ENCODE results near the gene COL3A1.

COL3A1 gene

GRCh38 chr2:188986839-188987238, 12.7 kb downstream of the COL3A1 start:
- no peak overlapping the region for H3K27ac Mint-ChIP-seq
- H3K4me1 Mint-ChIP-seq, result no peaks in the 10 kb centered on the region
- H3K9me3 Mint-ChIP-seq, result no peaks in the 10 kb centered on the region
- no peaks in the 10 kb centered on the region for H3K27me3 Mint-ChIP-seq
- H3K4me3 Mint-ChIP-seq, result no peak overlapping the region
- H3K36me3 Mint-ChIP-seq, result no peaks in the 10 kb centered on the region

DNA sequence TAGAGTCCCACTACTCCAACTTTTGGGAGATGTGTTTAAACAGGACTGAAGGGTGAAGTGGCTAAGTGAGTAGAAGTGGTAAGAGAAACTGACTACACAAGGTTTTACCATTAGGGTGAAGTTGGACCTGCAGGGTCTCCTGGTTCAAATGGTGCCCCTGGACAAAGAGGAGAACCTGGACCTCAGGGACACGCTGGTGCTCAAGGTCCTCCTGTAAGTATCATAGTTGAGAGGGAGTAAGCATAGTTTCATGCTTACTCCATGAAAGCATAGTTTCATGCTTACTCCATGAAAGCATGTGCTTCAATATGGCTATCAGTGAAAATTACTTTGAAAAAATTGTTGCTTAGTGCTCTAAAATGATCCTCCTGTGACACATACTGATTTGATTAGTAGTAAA, 19.1 kb downstream of the COL3A1 start:
- no peaks in the 10 kb centered on the region for H3K9me3 Mint-ChIP-seq
- H3K4me3 Mint-ChIP-seq, result no peak overlapping the region
- H3K4me1 Mint-ChIP-seq, result no peaks in the 10 kb centered on the region
- peaks cover 6% of the 10 kb centered on the region for H3K27me3 Mint-ChIP-seq
- no peaks in the 10 kb centered on the region for H3K36me3 Mint-ChIP-seq
- H3K27ac Mint-ChIP-seq, result no peak overlapping the region

GRCh38 chr2:188997263-188997662, 23.1 kb downstream of the COL3A1 start:
- Mint-ChIP-seq H3K27me3 (peaks cover 6% of the 10 kb centered on the region), H3K4me1 (no peaks in the 10 kb centered on the region), H3K9me3 (no peaks in the 10 kb centered on the region), H3K36me3 (no peaks in the 10 kb centered on the region), H3K4me3 (no peak overlapping the region), H3K27ac (no peak overlapping the region)

- peaks cover 2% of the 10 kb centered on the region for H3K27me3 Mint-ChIP-seq
- H3K9me3 Mint-ChIP-seq, result no peaks in the 10 kb centered on the region
- no peak overlapping the region for H3K27ac Mint-ChIP-seq
Observed at GRCh38 chr2:189000221-189000620, 26.0 kb downstream of the COL3A1 start.

DNA sequence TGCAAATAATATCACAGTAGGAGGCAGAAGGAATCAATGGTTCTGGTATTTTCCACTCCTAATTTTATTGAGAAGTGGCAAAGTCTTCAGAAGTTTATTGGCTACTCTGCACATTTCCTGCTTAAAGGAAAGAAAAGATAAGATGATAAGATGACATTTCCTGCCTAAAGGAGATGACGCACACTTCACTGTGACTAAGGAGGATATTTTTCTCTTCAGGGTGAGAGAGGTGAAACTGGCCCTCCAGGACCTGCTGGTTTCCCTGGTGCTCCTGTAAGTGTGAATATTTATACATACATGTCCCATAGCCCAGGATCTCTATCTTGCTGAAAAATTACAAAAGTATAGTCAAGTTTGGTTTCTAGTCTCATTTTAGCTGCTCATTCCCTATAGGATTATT, 27.9 kb downstream of the COL3A1 start:
- no peaks in the 10 kb centered on the region for H3K4me1 Mint-ChIP-seq
- no peaks in the 10 kb centered on the region for H3K36me3 Mint-ChIP-seq
- H3K27ac Mint-ChIP-seq, result no peak overlapping the region
- no peak overlapping the region for H3K4me3 Mint-ChIP-seq
- peaks cover 4% of the 10 kb centered on the region for H3K27me3 Mint-ChIP-seq
- no peaks in the 10 kb centered on the region for H3K9me3 Mint-ChIP-seq

More at GRCh38 chr2:189000221-189000620, 26.0 kb downstream of the COL3A1 start:
- Mint-ChIP-seq H3K4me3 (no peak overlapping the region), H3K36me3 (no peaks in the 10 kb centered on the region), H3K4me1 (no peaks in the 10 kb centered on the region)

DNA sequence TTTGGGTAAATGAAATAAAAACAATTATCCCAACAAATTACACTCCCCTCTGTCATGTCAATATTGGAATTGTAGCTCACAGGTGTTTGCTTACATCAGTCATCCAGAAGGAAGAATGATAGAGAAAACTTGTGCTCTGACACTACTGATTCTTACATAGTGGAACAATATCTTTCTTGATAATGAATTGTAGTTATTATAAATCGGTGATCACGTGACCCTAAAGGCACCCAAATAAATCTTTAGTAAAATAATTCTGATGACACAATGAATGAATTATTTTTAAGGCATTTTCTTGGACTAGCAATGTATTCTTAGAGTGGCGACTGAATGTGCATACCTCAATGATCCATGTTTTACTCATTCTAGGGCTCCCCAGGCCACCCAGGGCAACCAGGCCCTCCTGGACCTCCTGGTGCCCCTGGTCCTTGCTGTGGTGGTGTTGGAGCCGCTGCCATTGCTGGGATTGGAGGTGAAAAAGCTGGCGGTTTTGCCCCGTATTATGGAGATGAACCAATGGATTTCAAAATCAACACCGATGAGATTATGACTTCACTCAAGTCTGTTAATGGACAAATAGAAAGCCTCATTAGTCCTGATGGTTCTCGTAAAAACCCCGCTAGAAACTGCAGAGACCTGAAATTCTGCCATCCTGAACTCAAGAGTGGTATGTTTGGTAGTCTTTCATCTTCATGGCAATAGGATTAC, 34.5 kb downstream of the COL3A1 start:
- H3K4me3 Mint-ChIP-seq, result no peak overlapping the region
- H3K4me1 Mint-ChIP-seq, result no peaks in the 10 kb centered on the region
- no peaks in the 10 kb centered on the region for H3K9me3 Mint-ChIP-seq
- H3K36me3 Mint-ChIP-seq, result no peaks in the 10 kb centered on the region
- no peak overlapping the region for H3K27ac Mint-ChIP-seq
- peaks cover 3% of the 10 kb centered on the region for H3K27me3 Mint-ChIP-seq

DNA sequence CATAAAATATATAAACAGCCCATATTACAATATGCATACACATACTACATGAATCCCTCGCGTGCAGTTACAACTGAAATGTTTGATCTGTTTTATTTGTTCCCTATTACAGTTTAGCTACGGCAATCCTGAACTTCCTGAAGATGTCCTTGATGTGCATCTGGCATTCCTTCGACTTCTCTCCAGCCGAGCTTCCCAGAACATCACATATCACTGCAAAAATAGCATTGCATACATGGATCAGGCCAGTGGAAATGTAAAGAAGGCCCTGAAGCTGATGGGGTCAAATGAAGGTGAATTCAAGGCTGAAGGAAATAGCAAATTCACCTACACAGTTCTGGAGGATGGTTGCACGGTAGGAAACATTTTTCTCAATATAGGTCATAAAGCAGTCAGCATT, 36.4 kb downstream of the COL3A1 start:
- Mint-ChIP-seq H3K27ac (no peak overlapping the region), H3K9me3 (no peaks in the 10 kb centered on the region), H3K4me1 (no peaks in the 10 kb centered on the region), H3K27me3 (peaks cover 3% of the 10 kb centered on the region), H3K4me3 (no peak overlapping the region), H3K36me3 (no peaks in the 10 kb centered on the region)

DNA sequence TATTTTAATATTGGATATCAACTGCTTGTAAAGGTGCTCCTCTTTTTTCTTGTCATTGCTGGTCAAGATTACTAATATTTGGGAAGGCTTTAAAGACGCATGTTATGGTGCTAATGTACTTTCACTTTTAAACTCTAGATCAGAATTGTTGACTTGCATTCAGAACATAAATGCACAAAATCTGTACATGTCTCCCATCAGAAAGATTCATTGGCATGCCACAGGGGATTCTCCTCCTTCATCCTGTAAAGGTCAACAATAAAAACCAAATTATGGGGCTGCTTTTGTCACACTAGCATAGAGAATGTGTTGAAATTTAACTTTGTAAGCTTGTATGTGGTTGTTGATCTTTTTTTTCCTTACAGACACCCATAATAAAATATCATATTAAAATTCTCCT, 38.2 kb downstream of the COL3A1 start:
- Mint-ChIP-seq H3K4me1 (no peaks in the 10 kb centered on the region), H3K27ac (no peak overlapping the region), H3K9me3 (no peaks in the 10 kb centered on the region), H3K4me3 (no peak overlapping the region), H3K36me3 (no peaks in the 10 kb centered on the region), H3K27me3 (no peaks in the 10 kb centered on the region)

DNA sequence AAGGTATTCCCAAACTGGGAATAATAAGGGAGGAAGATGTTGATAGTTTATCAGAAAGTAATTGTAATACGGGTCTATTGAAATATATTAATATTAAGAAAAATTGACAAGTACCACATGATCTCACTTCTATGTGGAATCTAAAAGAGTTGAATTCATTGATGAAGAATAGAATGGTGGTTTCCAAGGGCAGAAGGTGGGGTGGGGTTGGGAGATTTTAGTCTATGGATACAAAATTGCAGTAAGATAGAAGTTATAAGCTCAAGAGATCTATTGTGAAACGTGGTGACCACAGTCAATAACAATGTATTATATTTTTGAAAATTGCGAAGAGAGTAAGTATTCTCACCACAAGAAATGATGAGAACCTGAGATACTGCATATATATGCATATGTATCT, 38.9 kb downstream of the COL3A1 start:
- Mint-ChIP-seq H3K4me3 (no peak overlapping the region), H3K36me3 (no peaks in the 10 kb centered on the region), H3K27me3 (peaks cover 2% of the 10 kb centered on the region), H3K9me3 (no peaks in the 10 kb centered on the region), H3K27ac (no peak overlapping the region), H3K4me1 (no peaks in the 10 kb centered on the region)

DNA sequence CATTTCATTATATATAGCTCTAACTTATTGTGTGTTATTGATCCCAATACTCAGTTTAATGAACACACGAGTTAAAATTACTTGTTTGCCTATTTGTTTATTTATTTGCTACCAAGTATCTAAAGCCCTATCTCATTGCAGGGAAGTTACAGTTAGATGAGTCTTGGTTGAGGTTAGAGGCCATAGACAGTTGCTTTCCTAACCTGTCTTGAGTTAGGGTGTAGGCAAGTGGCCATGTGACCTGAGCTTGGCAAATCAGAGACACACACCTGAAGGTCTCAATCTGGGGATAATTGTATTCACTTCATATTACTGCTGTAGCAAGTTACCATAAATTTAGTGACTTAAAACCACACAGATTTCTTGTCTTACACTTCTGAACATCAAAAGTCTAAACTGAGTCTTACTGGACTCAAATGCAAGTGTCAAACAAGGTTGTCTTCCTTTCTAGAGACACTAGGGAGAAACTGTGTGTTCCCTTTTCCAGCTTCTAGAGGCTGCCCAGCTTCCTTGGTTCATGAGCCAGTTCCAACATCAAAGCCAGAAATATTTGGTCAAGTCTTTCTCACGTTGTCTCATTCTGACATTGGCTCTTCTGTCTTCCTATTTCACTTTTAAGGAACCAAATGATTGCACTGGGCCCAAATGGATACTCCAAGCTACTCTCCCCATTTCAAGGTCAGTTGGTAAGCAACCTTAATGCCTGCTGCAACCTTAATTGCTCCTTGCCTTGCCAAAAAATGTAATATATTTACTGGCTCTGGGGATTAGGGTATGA, 39.7 kb downstream of the COL3A1 start:
- H3K27ac Mint-ChIP-seq, result no peak overlapping the region
- no peaks in the 10 kb centered on the region for H3K36me3 Mint-ChIP-seq
- H3K4me3 Mint-ChIP-seq, result no peak overlapping the region
- no peaks in the 10 kb centered on the region for H3K4me1 Mint-ChIP-seq
- H3K27me3 Mint-ChIP-seq, result peaks cover 3% of the 10 kb centered on the region
- H3K9me3 Mint-ChIP-seq, result no peaks in the 10 kb centered on the region

- no peaks in the 10 kb centered on the region for H3K4me1 Mint-ChIP-seq
- no peaks in the 10 kb centered on the region for H3K36me3 Mint-ChIP-seq
Observed at GRCh38 chr2:189014449-189015138, 40.4 kb downstream of the COL3A1 start.

DNA sequence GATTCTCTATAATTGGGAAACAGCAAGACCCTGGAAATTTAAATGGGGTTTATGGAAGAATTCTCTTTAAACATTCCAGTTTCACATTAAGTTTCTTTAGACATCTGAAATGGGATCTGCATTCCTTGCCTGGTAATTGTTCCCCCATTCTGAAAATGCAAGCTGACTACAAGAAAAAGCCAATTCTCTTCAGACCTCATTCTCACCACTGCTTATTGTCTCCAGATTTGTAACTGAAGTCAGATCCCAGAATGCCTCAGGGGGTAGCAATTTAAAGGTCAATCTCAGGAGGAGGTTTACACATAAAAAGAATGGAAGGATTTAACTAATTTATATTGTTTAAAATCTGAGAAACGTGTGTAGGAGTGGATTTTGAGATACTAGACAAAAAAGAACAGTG, 41.2 kb downstream of the COL3A1 start:
- Mint-ChIP-seq H3K27me3 (peaks cover 6% of the 10 kb centered on the region), H3K36me3 (no peaks in the 10 kb centered on the region), H3K4me1 (no peaks in the 10 kb centered on the region), H3K4me3 (no peak overlapping the region), H3K9me3 (no peaks in the 10 kb centered on the region), H3K27ac (no peak overlapping the region)

More at GRCh38 chr2:189014449-189015138, 40.4 kb downstream of the COL3A1 start:
- peaks cover 3% of the 10 kb centered on the region for H3K27me3 Mint-ChIP-seq
- no peak overlapping the region for H3K27ac Mint-ChIP-seq
- no peaks in the 10 kb centered on the region for H3K9me3 Mint-ChIP-seq
- H3K4me3 Mint-ChIP-seq, result no peak overlapping the region

GRCh38 chr2:189016311-189016861, 42.2 kb downstream of the COL3A1 start:
- Mint-ChIP-seq H3K4me1 (no peaks in the 10 kb centered on the region), H3K4me3 (no peak overlapping the region), H3K9me3 (no peaks in the 10 kb centered on the region), H3K27me3 (peaks cover 6% of the 10 kb centered on the region), H3K36me3 (no peaks in the 10 kb centered on the region), H3K27ac (no peak overlapping the region)

DNA sequence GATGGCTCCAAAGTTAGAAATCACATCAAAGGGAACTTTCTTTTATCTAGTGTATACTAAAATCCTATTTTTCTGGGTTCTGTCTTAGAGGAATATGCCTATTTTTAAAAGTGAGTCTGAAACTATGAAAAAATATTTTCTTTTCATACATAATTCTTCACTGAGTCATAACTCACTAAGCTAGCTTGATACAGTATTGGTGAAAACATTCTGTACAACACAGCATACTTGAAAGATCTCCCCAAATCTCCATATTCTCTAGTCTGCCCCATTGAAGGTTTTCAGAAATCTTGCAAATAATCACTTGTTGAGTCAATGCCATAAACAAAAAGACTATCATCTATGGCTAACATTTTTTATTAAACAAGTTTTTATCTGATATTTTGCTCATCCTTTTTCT, 44.5 kb downstream of the COL3A1 start:
- H3K4me3 Mint-ChIP-seq, result no peak overlapping the region
- no peaks in the 10 kb centered on the region for H3K36me3 Mint-ChIP-seq

GRCh38 chr2:189020179-189020578, 46.0 kb downstream of the COL3A1 start:
- Mint-ChIP-seq H3K27ac (no peak overlapping the region), H3K36me3 (no peaks in the 10 kb centered on the region), H3K27me3 (peaks cover 6% of the 10 kb centered on the region), H3K9me3 (no peaks in the 10 kb centered on the region), H3K4me3 (no peak overlapping the region), H3K4me1 (no peaks in the 10 kb centered on the region)

More for the DNA sequence above, 44.5 kb downstream of the COL3A1 start:
- peaks cover 6% of the 10 kb centered on the region for H3K27me3 Mint-ChIP-seq
- no peak overlapping the region for H3K27ac Mint-ChIP-seq
- no peaks in the 10 kb centered on the region for H3K4me1 Mint-ChIP-seq
- no peaks in the 10 kb centered on the region for H3K9me3 Mint-ChIP-seq

DNA sequence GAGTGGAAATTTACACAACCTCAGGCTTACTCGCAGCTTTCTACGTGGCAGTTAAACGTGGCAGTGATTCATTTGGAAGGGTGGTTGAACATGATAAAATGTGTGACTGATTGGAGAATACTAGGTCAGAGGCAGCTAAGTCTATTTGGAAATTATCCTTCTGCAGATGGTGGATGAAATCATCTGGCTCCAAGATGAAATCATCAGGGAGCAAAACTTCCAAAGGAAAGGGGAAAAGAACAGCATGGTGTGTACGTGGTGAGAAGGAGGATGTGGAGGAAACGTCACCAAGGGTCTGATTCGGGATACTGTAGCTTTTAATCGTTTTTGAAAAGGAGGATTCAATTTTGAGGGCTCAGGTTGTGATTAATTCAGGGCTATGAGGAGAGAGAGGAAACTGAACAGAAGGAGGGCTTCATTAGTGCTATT, 47.9 kb downstream of the COL3A1 start:
- peaks cover 6% of the 10 kb centered on the region for H3K27me3 Mint-ChIP-seq
- no peaks in the 10 kb centered on the region for H3K36me3 Mint-ChIP-seq
- H3K4me3 Mint-ChIP-seq, result no peak overlapping the region
- H3K4me1 Mint-ChIP-seq, result no peaks in the 10 kb centered on the region
- no peak overlapping the region for H3K27ac Mint-ChIP-seq
- no peaks in the 10 kb centered on the region for H3K9me3 Mint-ChIP-seq

Measured in activated naive CD4-positive, alpha-beta T cell treated with anti-CD3 and anti-CD28 coated beads, Interleukin-2, amount 50 U/mL, for 24 hours (primary cell).